HG02610 (cell line): ENCODE measurements around the gene DNAJC12.
"Not testable (repeated sequence)": the region's sequence is repeated elsewhere in the genome, so short reads cannot be mapped to it uniquely, and the experiment has no call there.

Source experiments
- ATAC-seq: cut with Tn5 transposase; IDR thresholded peaks from one replicate; pipeline ENCODE4 v1.9.1; 2021; ENCODE audit warnings: mild to moderate bottlenecking, moderate library complexity; ENCODE audit not compliant: unreplicated experiment

Gene DNAJC12

DNA sequence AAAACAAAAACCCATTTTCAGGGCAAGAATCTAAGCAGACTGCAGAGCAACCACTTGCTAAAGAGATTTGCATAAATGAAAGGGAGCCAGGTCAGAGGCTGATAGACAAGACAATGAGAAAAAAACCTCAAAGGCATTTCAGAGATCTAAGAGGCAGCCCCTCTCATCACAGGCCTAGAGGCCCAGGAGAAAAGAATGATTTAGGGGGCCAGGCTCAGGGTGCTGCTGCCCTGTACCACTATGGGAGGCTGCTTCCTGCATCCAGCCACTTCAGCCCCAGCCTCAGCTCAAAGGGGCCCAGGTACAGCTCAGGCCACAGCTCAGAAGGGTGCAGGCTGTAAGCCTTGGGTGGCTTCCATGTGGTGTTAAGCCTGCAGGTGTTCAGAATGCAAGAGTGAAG, 3.7 kb upstream of the DNAJC12 start:
- ATAC-seq: no peak

DNA sequence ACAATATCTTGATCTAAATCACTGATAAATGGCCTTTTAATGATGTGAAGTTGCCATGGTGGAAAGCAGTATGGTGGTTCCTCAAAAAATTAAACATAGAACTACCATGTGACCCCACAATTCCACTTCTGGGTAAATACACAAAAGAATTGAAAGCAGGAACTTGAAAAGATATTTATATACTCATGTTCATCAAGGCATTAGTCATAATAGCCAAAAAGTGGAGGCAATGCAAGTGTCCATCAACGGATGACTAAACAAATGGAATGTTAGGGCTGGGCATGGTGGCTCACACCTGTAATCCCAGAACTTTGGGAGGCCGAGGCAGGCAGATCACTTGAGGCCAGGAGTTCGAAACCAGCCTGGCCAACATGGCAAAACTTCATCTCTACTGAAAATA, 2.0 kb upstream of the DNAJC12 start:
- no peak for ATAC-seq

DNA sequence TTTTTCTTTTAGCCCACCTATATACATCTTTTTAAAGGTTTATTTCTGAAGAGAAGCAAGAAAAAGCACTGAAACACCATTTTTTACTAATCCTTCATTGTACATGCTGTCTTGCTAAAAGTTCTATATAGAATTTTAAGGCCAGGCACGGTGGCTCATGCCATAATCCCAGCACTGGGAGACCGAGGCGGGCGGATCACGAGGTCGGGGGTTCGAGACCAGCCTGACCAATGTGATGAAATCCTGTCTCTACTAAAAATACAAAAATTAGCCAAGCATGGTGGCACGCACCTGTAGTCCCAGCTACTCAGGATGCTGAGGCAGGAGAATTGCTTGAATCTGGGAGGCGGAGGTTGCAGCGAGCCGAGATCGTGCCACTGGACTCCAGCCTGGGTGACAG, 1.5 kb upstream of the DNAJC12 start:
- not testable (repeated sequence) for ATAC-seq

DNA sequence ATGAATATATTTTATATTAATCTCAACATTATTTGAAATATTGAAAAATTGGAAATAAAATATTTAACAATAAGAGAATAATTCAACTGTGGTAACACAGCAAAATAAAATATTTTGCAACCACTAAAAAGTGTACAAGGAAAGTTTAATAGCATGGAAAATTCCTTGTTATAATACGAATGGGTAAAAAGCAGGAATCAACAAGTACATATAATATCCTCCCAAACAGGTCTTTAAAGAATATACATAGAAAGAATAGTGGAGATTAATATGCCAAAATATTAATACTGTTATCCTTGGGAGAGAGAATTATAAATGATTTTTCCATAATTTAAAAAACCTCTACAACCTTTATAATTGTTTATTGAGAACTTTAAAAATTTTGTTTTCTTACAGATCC, 1.0 kb downstream of the DNAJC12 start:
- ATAC-seq: no peak

DNA sequence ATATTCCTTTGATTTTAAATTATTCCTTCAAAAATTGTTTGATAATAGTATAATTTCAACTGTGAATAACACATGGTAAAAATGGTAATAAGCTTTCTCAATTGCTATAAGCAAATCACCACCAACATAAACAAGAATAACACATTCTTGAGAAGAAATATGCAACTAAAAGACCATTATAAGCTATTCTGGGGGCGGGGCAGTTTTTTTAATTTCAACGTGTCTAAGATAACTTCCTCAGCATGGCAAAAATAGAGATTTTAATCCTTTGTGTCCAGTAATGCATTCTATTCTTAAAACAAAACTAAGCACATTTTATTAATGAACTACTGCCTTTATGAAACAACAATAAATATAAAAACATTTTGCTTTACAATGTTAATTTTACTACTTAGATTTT, 1.5 kb downstream of the DNAJC12 start:
- ATAC-seq: no peak

DNA sequence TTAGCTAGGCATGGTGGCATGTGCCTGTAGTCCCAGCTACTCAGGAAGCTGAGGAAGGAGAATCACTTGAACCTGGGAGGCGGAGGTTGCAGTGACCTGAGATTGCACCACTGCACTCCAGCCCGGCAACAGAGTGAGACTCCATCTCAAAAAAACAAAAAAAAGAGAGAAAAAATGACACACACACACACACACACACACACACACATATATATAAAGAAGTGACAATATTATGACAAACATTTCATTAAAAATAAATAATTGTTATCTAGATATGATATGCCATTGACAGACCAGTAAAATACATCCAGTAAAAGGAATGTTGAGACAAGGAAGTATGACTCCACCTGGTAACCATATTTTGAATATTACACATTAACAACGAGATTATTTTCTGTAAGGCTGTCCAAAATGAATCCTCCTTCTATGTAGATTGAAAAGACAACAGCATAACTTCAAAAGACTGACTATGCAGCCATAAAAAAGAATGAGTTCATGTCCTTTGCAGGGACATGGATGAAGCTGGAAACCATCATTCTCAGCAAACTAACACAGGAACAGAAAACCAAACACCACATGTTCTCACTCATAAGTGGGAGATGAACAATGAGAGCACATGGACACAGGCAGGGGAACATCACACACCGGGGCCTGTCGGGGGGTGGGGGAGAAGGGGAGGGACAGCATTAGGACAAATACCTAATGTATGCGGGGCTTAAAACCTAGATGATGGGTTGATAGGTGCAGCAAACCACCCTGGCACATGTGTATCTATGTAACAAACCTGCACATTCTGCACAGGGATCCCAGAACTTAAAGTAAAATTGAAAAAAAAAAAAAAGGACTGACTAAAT, 2.2 kb downstream of the DNAJC12 start:
- not testable (repeated sequence) for ATAC-seq

DNA sequence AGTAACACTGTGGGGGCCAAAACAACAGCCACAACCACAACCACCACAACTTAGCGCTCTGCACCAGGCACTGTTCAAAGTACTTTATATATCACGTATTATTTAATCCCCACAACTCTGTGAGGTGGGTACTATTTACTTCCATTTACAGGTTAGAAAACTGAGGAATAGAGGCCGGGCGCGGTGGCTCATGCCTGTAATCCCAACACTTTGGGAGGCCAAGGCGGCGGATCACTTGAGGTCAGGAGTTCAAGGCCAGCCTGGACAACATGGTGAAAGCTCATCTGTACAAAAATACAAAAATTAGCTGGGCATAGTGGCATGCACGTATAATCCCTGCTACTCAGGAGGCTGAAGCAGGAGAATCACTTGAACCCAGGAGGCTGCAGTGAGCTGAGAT, 3.6 kb downstream of the DNAJC12 start:
- ATAC-seq: no peak

DNA sequence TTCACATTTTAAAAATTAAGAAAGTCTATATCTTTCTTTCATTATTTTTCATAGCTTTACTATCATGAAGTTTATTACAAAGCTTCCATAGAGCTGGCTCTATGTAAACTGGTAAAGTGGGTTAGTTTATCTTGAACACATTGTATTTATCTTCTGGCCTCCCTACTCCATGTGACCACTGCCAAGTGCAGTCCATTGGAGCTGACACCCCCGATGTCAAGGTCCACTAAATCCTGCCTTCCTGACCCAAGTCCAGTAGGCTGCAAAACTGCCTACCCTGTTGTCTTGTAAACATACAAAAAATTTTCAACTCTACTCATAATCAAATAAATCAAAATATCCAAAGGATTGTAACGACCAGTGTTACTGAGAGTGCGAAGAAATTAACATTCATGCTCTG, 10.2 kb downstream of the DNAJC12 start:
- no peak for ATAC-seq

DNA sequence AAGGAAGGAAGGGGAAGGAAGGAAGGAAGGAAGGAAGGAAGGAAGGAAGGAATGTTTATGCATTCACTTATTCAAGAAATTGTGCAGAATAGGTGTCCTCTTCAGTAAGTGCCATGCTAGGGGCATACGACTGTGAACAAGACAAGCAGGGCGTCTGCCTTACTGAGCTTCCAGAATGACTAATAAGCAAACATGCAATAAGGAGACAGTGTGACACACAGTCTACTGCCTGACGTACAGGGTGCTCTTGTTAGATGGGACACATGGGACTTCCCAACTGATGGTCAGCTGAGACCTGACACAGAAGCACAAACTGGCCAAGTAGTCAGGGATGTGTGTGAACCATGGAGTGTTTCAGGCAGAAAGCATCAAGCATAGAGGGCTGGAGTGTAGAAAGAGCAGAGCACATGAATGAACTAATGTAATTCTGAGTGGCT, 18.2 kb downstream of the DNAJC12 start:
- no peak for ATAC-seq

DNA sequence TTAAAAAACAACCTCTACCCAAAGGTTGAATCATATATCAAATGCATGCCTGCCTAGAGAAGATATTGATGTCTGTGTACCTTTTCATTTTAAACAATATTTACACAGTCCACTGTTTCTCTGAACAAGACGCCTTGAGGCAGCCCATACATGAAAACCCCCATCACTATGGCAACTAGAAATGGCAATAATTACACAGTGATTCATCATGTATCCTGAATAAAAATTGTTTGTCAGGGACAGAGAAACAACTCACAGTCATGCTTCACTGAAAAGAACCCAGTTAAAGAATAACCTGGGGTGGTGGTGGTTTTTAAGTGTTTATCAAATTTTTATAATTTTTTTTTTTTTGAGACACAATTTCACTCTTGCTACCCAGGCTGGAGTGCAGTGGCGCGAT, 19.7 kb downstream of the DNAJC12 start:
- ATAC-seq: no peak

DNA sequence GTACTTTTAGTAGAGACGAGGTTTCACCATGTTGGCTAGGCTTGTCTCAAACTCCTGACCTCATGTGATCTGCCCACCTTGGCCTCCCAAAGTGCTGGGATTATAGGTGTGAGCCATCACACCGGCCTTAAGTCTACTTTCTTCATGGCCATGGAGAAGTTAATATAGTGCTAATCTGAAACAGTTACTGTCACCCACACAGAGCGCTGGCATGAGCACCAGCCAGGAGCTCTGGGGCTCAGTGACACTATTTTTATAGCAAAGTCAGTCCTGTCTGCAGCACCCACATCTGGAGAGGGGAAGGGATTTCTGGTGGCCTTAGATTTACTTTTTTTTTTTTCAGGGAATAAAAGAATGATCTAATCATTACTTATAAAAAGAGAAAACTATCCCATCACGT, 21.3 kb downstream of the DNAJC12 start:
- ATAC-seq: no peak

DNA sequence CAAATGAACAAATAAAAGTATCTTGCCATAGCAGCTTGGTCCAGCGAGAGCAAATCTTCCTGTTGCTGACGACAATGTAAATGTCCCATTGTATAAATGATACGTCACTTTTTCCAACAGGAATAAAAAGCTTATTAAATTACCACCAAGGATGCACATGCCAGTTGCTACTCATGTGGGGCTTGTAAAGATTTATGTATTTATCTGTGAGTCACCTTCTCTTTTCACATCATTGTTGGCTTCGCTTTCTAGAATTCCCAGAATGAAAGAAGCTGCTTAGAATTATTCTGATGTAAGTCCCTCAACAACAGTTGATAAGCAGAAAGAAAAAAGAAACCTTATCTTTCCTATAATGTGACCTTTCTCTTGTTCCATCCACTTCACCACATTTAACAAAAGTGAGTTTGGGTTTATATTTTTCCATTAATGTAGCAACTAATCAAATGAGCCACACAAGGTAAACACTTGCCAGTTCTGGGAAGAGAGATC, 22.4 kb downstream of the DNAJC12 start:
- no peak for ATAC-seq

DNA sequence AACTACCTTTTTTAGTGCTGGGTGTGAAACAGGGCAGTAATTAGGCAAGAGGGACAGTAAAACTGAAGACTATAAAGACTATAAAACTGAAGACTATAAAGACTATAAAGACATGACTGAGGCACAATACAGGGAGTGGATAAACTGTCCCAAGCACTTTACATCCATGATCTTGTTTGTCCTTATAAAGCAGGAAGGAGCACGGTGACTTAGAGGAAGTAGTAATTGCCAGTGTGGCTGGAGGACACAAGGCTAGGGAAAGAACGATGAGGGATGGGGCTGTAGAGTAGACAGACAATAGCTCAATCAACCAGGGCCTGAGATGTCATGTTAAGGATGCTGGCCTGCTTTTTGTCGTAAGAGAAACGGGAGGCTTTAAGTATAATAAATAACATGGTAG, 26.0 kb downstream of the DNAJC12 start:
- ATAC-seq: no peak

DNA sequence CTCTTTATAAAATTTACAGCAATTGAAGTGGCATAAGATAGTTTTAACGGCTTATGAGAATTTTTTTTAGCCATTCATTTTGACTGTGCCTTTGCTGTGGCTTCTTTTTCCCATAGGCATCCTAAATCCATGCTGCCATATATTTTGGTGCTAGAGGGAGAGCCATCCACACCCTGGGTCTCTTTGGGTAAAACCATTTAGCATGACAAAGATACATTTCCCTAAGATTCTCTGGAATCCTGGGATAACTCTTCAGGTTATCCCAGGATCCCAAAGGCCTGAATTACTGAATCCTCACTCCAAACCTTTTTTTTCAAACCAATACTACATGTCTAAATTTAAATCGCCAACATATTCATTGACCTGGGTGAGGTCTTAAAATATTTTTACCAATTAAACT, 28.9 kb downstream of the DNAJC12 start:
- no peak for ATAC-seq

DNA sequence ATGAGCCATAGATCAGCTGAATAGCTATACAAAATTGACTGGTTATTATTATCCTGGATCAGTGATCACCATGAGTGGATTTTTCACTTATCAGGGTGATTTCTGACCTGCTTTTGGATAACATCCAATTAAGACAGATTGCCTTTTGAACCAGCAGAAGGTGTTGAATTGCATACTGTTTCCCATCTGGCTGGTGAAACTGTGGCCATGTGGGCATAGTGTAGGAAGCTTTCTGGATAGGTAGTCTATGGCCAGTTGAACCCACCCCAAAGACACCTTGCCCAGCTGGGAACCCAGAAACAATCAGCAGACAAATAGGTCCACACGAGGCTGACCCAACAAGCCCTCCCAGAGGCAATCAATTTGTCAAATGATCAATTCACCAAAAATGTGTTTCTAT, 29.3 kb downstream of the DNAJC12 start:
- ATAC-seq: no peak

DNA sequence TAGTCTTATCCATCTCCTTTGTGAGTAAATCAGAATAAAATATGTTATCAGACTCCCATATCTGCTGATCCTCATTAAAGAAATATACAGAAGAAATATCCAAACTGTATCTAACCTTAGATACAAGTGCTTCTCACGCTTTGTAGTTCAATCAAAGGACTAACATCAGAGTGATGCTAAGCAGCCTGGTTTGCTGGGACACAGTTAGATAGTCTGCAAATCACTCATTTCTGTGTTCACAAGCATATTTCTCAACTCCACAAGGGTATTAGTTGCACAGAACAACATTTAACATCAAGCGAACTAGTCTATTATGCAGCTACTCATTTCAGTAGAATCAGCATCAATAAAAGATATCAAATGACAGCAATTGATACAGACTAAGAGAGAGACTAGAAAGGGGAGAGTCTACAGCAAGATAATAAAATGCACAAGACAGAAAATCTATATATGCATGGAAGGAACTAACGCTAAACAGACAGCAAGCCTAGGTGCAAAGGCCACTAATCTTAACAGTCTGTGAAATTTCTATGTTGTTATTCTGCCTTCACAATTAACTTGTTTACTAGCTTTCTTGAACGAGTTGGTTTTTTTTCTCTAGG, 30.0 kb downstream of the DNAJC12 start:
- no peak for ATAC-seq

DNA sequence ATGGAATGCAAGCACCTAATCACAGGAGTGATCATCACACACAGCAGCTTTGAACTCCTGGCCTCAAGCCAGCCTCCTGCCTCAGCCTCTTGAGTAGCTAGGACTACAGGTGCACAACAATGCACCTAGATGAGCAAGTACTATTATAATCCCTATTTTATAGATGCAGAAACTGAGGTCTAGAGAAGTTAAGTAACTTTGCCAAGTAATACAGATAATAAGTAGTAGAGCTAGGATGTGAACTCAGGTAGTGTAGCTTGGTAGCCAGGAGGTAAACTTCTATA, 33.7 kb downstream of the DNAJC12 start:
- ATAC-seq: no peak

DNA sequence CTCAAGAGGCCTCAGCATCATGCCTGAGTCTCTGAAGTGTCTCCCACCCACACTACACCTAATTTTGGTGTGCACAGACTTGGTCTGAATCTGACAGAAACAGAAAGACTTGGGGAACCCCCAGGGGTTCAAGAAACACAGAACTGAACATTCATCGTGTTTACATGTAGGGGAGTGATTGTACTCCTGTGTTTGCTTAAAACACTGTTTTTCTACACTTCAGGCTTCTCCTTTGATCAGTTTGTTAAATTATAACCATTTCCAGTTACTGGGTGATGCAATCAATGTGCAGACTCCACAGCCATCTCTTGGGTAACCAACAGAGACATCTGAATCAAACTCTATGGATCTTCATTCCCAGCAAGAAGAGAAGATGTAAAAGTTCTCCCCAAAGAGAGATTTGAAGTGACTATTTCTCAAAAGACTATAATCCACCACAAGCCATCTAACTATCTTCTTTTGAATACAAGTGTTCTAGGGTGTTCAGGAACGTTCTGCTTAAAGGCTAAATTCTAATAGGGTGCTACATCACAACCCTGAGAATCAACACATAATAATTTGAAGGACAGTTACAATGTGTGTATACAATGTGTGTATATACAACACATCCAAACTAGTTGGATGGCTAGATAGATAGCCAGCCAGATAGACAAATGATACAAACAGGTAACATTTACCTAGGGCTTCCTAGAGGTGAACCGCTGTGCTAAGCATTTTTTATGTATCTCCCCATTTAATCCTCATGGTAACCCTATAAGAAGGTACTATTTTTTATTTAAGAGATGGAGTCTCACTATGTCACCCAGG, 34.2 kb downstream of the DNAJC12 start:
- peak; percentile 89 for ATAC-seq

DNA sequence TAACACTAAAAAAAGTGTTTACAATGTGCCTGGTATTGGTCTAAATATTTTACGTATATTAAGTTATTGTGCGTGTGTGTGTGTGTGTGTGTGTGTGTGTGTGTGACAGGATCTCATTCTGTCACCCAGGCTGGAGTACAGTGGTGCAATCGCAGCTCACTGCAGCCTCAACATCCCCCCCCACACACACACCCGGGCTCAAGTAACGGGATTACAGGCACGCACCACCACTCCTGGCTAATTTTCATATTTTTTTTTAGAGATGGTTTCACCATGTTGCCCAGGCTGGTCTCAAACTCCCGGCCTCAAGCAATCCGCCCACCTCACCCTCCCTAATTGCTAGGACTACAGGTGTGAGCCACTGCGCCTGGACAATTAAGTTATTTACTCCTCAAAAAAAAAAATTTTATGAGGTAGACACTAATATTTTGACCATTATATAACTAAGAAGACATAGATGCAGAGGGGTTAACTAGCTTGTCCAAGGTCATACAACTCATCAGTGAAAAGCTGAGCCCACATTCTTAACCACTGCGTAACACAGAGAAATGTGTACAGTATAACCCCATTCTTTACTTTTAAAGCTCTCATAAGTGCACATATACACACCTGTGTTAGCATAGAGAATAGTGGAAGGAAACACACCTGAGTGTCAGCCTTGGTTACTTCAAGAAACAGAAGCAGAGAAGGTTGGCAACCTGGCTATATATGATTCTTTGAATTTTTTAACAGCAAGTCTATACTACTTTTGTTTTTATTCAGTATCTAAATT, 35.0 kb downstream of the DNAJC12 start:
- ATAC-seq: peak; percentile 28

DNA sequence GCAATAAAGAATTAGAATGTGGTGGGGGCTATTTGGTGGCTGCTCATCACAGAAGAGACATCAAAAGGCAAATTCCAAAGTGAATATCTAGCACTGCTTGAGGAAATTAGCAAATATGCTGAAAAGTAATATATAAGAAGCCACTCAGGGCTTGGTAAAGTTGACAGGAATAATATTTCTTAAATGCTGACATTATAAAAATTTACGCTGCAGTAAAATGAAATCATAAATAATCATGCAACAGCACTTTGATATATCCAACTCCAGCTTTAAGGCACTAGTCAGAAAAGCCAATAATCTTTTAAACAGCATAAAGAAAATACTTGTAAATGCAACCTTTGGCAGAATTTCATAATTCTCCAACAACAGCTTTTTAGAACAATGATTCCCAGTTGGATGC, 36.9 kb downstream of the DNAJC12 start:
- ATAC-seq: no peak

DNA sequence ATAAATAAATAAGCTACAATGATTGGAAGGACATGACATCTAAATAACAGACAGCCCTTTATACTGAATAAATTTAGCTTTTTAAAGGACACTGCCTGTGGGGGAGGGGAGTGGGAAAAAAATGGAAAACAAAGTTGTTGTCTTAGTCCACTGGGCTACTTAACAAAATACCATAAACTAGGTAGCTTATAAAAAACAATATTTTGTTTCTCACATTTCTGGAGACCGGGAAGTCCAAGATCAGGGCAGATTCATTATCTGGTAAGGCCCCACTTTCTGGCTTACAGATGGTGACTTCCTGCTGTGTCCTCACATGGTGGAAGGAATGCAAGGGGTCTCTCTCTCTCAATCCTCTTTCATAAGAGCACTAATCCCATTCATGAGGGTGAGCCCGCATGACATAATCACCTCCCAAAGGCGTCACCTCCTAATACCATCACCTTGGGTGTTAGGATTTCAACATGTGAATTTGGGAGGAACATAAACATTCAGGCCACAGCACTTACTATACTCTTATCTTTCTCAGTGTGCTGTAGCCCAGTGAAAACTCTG, 43.0 kb downstream of the DNAJC12 start:
- ATAC-seq: no peak
